A204.1 (cell line): ENCODE results near the gene C9orf43.
"Not testable (repeated sequence)": the region's sequence is repeated elsewhere in the genome, so short reads cannot be mapped to it uniquely, and the experiment has no call there.

ENCODE experiments used
- FAIRE-seq: peaks from 2 replicates; lab custom pipeline; 2012; peaks lifted over from hg19 to GRCh38; lab: Jason Lieb, UNC

Gene C9orf43, protein sequence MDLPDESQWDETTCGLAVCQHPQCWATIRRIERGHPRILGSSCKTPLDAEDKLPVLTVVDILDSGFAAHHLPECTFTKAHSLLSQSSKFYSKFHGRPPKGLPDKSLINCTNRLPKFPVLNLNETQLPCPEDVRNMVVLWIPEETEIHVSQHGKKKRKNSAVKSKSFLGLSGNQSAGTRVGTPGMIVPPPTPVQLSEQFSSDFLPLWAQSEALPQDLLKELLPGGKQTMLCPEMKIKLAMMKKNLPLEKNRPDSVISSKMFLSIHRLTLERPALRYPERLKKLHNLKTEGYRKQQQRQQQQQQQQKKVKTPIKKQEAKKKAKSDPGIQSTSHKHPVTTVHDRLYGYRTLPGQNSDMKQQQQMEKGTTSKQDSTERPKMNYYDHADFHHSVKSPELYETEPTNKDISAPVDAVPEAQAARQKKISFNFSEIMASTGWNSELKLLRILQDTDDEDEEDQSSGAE

DNA sequence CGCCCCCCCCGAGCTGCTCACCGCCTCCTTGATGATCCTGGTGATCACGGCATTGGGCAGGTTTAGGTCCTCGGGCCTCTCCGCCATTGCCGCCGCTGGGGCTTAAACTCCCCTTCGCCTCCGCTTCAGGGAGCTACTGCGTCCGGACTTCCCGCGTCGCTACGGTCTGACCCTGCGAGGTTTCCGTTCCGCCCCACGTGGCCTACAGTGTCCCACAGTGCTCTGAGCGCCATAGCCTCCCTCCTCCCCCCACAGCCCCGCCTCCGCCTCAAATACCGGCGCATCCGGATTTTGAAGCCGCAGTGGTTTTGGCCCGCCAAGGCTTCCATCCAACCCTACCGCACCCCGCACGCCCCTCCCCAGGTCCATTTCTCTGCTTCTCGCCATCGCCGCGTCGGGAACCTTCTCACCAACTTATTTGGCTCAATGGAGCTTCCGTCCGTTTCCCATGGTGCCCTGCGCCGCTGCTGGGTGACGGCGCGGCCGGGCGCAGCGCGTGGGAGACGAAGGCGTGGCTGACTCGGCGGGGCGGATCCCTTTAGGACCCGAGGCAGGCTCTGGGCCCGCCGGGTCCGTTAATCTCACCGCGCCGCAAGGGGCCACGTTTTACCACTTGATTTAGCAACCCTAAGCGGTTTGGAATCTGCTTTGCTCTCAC, at the start of gene C9orf43, which contains the start of gene POLE3:
C9orf43 (plus strand) TSS at position 541 of the 658 bp plus-strand sequence. CDS start 2,747 bp downstream, outside the sequence.
POLE3 (minus strand) TSS at position 469 of the 658 bp plus-strand sequence; CDS start at position 87, 382 bp downstream.
- FAIRE-seq = no peak

DNA sequence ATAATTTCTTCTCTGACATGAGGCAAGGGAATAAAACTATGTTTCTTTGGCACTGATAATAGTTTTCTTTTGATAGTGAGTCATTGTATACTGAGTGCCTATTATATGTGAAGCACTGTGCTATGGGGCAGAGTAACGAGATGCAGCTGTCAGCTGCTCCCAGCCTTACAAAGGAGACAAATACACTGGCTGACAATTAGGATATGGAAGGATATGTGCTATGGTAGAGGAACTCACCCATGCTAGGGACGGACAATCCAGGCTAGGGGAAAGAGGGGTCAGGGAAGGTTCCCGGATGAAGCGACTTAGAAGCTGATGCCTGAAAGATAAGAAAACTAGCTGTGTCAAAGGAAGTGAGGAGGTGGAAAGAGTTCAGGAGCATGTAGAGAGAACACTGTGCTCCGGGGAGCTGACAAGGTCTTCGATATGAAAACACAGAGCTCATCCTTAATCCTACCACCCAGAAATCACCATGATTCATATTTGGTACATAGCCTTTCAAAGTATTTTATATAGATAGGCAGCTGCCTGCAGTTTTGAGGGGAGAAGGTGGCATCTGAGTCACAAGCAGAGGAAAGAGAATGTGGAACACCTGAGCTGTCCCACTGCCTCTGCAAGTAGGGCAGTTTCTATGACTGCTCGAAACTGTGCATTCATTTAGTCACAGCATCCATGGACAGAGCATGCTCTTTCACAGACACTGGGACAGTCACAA, 49.1 kb upstream of the C9orf43 start:
- FAIRE-seq = no peak

DNA sequence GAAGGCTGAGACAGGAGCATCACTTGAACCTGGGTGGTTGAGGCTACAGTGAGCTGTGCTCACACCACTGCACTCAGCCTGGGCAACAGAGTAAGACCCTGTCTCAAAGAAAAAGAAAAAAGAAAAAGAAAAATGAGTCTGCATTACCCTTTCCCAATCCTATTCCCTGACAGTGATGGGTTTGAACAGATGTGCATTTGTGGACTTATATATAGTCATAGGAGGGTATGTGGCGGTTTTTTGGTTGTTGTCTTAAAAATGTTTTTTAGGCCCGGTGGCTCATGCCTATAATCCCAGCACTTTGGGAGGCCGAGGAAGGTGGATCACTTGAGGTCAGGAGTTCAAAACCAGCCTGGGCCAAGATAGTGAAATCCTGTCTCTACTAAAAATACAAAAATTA, 47.2 kb upstream of the C9orf43 start:
- FAIRE-seq = no peak

DNA sequence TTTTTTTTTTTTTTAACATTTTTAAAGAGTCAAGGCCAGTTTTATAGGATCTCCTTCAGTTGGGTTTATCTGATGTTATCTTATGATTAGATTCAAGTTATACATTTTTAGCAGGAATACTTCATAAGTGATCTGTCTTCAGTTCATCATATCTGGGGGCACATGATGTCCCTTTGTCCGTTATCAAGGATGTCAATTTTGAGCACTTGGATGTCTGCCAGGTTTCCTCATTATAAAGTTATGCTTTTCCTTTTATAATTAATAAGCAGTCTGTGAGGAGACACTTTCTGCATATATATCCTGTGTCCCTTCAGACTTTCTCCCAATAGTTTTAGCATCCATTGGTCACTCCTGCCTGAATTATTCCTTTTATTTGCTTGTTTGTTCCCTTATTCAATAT, 45.6 kb upstream of the C9orf43 start:
- FAIRE-seq = no peak

DNA sequence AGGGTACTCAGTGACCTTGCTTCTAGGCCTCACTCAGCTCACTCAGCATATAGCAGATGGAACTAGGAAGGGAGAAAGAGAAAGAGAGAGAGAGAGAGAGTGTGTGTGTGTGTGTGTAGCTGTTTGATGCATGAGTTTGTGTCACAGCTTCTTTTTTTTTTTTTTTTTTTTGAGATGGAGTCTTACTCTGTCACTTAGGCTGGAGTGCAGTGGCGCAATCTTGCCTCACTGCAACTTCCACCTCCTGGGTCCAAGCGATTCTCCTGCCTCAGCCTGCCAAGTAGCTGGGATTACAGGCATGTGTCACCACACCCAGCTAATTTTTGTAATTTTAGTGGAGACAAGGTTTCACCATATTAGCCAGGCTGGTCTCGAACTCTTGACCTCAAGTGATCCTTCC, 44.9 kb upstream of the C9orf43 start:
- not testable (repeated sequence) for FAIRE-seq

DNA sequence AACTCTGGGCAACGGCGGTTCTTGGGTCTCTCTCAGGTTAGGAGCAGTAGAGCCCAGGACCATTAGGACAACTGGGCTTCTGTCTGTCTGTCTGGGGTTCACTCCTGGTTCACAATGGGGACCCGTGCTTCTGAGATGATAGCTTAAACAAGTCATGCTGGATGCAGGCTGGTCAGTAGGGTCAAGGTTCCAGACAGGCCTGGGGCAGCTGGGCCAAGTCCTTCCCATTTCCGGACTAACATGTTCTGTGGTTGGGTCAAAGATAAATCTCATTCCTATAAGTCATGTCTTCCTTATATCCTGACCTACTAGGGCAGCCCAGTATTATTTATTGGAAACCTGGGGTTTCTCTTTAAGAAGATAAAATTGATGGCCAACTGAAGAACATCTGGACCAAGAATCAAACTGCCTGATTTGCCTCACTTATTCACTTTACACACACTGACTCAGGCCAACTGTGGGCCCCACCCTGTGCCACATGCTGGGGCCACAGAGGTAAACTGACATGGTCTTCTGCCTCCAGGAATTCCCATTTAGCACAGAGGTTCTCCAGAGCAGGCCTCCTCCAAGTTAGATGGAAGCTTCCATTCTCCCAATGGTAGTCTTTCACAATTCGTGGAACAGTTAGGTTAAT, 42.1 kb upstream of the C9orf43 start:
- no peak for FAIRE-seq

DNA sequence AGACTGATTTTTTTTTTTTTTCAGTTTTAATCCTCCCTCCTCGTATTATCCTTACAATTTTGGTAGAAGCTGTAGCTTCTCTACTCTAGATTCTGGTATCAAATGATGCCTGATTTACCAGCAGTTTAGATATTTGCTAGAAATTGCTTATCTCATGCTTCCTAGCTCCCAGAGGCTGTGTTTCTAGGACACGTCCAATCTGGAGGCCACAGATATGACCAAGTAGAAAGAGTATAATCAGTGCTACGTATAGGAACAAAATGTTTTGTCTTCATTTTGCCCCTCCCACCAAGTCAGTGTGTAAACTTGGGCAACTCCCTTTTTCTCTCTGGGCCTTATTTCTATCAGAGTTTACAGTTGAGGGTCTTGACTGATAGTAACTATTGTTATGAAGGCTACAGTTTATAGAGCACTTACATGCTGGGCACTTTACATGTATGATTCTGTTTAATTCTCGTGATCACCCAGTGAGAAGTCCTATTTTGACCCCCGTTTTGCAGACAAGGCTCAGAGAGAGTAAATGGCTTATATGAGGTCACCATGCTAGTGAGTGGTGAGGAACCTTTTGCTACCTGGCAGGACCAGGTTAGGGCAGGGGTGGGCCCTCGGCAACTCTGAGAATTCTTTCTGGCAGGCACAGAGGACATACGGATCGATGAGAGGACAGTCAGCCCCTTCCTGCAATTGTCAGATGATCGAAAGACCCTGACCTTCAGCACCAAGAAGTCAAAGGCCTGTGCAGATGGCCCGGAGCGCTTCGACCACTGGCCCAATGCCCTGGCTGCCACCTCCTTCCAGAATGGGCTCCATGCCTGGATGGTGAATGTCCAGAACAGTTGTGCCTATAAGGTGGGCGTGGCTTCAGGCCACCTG, 41.3 kb upstream of the C9orf43 start:
- FAIRE-seq = no peak

DNA sequence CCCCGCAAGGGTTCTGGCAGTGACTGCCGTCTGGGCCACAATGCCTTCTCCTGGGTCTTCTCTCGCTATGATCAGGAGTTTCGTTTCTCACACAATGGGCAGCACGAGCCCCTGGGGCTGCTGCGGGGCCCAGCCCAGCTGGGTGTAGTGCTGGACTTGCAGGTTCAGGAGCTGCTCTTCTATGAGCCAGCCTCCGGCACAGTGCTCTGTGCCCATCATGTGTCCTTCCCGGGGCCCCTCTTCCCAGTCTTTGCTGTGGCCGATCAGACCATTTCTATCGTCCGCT, 40.7 kb upstream of the C9orf43 start:
- FAIRE-seq = no peak

DNA sequence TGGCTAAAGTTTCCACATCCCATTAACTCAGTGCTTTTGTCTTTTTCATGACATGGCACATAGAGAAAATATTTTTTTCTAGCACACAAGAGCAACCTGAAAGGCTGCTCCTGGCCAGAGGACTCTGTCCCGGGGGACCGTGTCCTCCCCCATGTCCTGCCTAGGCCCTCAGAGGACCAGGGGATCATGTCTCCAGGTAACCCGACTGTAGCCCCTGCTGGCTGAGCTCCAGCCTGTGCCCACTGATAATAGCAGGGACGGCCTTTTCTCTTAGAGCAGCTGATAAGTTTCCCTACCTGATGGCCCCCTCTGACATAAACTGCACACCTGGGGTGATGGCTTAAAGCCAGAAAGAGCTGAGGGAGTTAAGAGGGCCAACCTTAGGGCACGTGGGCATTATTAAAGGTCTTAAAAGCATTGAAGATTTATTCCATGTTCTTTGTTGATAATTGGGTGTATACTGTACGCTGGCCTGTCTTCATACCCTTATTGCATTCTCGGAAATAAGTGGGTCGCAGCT, 39.7 kb upstream of the C9orf43 start:
- no peak for FAIRE-seq

DNA sequence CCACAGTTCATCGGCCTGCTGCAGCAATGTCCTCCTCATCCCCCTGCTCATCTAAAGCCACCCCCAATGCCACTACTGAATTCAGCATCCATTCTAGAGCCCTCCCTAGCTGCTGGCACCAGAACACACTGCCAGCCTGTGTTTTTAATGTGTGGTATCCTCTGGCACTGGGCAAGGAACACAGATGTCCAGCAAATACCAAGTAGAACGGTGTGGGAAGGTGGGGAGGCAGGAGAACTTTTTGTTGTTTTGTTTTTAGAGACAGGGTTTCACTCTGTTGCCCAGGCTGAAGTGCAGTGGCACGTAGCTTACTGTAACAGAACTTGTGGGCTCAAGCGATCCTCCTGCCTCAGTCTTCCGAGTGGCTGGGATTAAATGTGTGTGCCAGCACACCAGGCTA, 38.5 kb upstream of the C9orf43 start:
- FAIRE-seq = no peak

DNA sequence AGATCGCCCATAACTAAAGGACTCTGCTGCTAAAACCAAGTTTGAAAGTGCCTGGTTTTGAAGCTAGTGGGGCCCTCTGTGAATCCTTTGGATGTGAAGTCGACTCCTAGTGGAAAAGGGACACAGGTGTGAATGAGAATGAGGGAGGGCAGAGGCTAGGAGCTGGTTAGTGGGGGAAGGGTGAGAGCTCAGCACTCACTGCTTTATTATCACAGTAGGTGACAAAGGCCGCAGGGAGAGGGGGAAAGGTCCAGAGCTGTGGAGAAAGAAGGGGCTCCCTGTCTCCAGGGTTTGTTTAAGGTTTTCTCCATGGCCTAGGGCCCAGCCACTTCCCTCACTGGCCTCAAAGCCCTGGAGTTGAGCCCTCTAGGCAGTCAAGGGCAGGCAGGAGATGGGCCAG, 37.3 kb upstream of the C9orf43 start:
- FAIRE-seq = no peak

DNA sequence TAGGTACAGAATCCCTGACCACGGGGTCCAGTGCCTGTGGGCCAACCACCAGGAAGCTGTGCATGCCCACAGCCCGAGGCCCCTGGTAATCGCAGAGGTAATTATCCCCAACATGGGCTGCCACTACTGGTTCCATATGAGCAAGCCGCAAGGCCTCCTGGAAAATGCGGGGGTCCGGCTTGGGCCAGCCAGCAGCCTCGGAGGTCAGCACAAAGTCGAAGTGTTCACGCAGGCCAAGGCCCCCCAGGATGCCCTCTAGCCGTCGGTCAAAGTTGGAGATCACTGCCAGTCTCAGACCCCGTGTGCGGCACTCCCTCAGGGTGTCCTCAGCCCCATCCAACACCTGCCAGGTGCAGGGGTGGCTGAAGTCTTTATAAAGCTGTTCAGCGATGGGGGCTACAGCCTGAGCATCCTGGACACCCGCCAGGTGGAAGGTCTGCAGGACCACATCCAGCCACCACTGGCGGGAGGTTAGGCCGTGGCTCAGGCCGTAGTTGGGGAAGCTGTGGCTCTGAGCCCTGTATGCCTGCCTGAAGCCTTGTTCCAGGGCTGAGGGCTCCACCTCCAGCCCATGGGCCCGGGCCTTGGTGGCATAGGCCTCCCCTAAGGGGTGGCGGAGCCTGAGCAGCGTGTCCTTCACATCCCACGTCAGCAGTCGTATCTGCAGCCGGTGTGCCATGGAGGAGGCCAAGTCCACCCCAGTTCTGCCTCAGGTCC, 36.7 kb upstream of the C9orf43 start:
- FAIRE-seq = no peak

DNA sequence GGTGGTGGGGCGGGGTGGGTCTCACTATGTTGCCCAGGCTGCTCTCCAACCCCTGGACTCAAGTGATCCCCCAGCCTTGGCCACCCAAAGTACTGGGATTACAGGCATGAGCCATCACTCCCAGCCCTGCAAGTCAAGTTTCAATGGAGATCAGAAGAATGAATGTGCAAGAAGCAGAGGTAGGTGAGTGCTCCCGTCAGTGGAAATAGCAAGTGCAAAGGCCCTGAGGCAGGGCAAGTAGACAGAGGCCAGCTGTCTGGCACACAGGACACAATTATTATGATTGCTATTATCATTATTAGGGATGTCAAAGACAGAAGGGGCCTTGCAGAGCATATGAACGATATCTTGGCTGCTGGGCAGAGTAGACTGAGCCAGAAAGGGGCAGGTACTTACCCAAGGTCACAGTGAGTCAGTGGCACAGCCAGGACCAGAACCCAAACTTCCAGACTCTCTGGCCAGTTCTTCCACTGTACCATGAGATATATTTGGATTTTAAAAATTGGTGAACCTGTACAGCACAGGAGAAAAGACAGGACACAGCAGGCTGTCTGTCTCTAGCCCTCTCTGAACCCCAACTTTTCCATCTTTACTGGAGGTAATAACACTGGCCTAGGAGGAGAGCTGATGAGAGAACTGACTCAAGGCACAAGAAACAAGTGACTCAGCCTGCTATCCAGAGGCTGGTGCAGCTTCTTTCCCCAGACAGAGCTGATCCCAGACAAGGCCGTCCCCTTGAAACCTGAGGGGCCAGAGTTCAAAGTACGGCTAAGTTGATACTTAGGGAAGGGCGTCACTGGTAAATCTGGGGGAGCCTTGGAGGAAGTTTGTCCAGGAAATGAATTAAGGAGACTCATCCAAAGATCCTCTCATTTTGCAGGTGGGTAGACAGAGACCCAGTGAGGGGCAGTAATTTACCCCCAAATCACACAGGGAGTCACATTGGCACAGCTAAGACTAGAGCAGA, 35.2 kb upstream of the C9orf43 start:
- no peak for FAIRE-seq

DNA sequence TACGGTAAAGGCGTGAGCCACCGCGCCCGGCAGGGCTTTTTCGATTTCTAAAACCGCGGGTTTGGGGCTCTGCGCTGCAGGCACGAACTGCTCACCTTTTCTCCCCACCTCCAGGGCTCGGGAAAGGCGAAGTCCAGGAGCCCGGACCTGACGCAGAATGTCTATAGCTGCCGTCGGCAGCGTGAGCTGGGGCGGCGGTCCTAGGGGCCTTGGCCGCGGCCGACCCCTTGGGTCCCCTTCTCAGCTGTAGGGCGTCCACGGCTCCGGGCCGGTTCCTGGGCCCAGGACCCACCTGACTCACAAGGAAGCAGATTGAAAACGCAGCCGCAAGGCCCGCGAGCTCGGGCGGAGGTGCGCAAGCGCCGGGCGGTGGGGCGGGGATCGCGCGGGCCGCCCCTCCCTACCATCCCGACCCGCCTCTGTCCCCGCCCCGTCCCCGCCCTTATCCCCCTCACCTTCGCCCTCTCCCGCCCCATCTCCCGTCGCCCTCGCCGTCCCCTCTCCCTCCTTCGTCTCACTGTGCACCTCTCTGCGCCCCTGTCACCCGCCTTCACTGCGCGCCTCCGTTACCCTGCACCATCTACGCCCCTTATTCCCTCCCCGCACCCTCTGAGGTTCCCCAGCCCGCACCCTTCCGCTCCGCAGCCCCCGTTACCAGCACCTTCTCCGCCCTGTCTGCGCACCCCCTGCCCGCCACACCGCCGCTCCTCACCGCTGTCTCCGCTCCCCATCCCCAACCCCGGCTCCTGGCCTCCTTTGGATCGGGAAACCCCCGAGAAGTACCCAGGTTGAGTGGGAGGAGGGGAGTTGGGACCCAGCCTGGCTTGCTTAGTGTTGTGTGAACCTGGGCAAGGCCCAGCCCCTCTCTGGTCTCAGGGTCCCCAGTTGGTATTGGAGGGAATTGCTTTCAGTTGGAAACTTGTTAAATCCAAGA, 33.6 kb upstream of the C9orf43 start, which contains the start of gene HDHD3:
HDHD3 (minus strand) TSS at position 353 of the 934 bp plus-strand sequence. CDS start 2,632 bp downstream, outside the sequence.
- no peak for FAIRE-seq

DNA sequence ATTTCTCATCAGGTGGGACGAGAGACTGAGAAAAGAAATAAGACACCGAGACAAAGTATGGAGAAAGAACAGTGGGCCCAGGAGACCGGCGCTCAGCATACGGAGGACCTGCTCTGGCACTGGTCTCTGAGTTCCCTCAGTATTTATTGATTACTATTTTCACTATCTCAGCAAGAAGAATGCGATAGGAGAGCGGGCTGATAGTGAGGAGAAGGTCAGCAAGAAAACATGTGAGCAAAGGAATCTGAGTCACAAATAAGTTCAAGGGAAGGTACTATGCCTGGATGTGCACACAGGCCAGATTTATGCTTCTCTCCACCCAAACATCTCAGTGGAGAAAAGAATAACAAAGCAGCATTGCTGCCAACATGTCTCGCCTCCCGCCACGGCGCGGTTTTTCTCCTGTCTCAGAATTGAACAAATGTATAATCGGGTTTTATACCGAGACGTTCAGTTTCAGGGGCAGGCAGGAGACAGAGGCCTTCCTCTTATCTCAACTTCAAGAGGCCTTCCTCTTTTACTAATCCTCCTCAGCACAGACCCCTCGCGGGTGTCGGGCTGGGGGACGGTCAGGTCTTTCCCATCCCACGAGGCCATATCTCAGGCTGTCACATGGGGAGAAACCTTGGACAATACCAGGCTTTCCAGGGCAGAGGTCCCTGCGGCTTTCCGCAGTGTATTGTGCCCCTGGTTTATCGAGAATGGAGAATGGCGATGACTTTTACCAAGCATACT, 31.3 kb upstream of the C9orf43 start:
- FAIRE-seq = not testable (repeated sequence)

DNA sequence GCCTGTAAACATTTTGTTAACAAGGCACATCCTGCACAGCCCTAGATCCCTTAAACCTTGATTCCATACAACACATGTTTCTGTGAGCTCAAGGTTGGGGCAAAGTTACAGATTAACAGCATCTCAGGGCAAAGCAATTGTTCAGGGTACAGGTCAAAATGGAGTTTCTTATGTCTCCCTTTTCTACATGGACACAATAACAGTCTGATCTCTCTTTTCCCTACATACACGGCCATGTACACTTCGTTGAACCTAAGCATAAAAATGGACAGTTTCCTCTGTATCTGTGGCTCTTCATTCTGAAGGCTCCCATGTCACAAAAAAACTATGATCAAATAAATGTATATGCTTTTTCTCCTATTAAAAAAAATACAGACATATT, 30.7 kb upstream of the C9orf43 start:
- FAIRE-seq = not testable (repeated sequence)

DNA sequence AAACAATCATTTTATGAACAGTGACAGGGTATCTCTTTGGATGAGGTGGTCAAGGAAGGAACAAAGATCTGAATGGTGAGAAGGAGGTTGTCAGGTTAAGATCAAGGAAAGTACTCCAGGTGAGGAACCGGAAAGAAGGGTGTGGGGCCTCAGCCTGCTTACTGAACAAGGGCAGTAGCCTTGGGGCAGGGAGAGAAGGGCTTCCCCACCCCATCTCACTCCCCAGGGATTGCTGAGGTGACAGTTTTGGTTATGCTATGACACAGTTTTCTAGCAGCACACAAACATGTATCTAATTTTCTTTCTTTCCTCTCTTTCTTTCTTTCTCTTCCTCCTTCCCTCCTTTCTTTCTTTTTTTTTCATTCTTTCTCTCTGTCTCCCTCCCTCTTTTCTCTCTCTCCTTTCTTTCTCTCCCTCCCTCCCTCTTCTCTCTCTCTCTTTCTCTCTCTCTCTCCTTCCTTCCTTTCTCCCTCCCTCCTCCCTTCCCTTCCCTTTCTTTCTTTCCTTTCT, 29.6 kb upstream of the C9orf43 start:
- FAIRE-seq = no peak
